Activated T-cell treated with anti-CD3 and anti-CD28 coated beads, Interleukin-2, amount 50 U/mL, for 24 hours (primary cell): Measurements from ENCODE around the gene MGST3.
"Not testable (repeated sequence)": the region's sequence is repeated elsewhere in the genome, so short reads cannot be mapped to it uniquely, and the experiment has no call there.

ENCODE experiments used
- DNase-seq: peaks from one replicate; pipeline ENCODE4 v3.0.0-alpha.2; 2020
- H3K27ac Mint-ChIP-seq: 2 replicates; pipeline ENCODE4 v1.8.0; 2020; ENCODE audit warnings: mild to moderate bottlenecking, mixed read lengths
- H3K27me3 Mint-ChIP-seq: 2 replicates; pipeline ENCODE4 v1.8.0; 2020; ENCODE audit warnings: mixed read lengths
- H3K36me3 Mint-ChIP-seq: 2 replicates; pipeline ENCODE4 v1.8.0; 2020; ENCODE audit warnings: low read depth, mixed read lengths
- H3K4me1 Mint-ChIP-seq: 2 replicates; pipeline ENCODE4 v1.8.0; 2020; ENCODE audit warnings: low read depth, mixed read lengths
- H3K4me3 Mint-ChIP-seq: 2 replicates; pipeline ENCODE4 v1.8.0; 2020; ENCODE audit warnings: mild to moderate bottlenecking, moderate library complexity, mixed read lengths
- H3K9me3 Mint-ChIP-seq: 2 replicates; pipeline ENCODE4 v1.8.0; 2020; ENCODE audit warnings: mixed read lengths

Gene MGST3

DNA sequence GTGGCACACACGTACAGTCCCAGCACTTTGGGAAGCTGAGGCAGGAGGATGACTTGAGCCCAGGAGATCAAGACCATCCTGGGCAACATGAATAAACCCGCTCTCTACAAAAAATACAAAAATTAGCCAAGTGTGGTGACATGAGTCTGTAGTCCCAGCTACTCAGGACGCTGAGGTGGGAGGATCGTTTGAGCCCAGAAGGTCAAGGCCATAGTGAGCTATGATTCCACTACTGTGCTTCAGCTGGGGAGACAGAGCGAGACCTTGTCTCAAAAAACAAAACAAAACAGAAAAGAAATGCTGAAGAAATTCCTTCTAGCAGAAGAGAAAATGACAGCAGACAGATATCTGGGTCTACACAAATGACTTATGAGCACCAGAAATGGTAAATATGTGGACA, 57.0 kb downstream of the MGST3 start:
- peaks cover 2% of the 10 kb centered on the region for H3K9me3 Mint-ChIP-seq
- H3K4me3 Mint-ChIP-seq, result no peak overlapping the region
- no peaks in the 10 kb centered on the region for H3K27me3 Mint-ChIP-seq

DNA sequence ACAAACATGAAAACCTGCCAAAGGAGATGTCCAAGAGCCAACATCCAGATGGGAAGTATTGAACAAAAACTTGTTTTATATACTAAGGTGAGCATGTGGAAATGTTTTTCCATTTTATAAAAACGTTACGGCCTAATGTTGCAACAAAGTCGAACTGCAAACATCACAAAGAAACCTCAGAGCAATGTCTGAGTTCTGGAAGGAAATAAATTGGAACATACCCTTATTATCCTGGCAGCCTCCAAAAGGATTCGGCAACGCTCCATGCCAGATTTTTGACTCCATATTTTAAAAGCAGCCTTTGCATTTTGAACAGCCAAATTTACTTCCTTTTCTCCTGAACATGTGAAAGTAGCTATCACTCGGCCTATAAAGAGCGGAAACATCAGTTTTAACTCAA, 64.0 kb downstream of the MGST3 start:
- DNase-seq, result no peak
- H3K4me1 Mint-ChIP-seq, result peaks cover 55% of the 10 kb centered on the region
- H3K4me3 Mint-ChIP-seq, result no peak overlapping the region
- H3K27ac Mint-ChIP-seq, result no peak overlapping the region
- H3K9me3 Mint-ChIP-seq, result no peaks in the 10 kb centered on the region
- H3K36me3 Mint-ChIP-seq, result peaks cover 65% of the 10 kb centered on the region
- no peaks in the 10 kb centered on the region for H3K27me3 Mint-ChIP-seq

More for the DNA sequence above, 57.0 kb downstream of the MGST3 start:
- Mint-ChIP-seq H3K4me1 (peaks cover 57% of the 10 kb centered on the region), H3K36me3 (peaks cover 87% of the 10 kb centered on the region), H3K27ac (peak overlapping the region; percentile 44)
- DNase-seq, result no peak

DNA sequence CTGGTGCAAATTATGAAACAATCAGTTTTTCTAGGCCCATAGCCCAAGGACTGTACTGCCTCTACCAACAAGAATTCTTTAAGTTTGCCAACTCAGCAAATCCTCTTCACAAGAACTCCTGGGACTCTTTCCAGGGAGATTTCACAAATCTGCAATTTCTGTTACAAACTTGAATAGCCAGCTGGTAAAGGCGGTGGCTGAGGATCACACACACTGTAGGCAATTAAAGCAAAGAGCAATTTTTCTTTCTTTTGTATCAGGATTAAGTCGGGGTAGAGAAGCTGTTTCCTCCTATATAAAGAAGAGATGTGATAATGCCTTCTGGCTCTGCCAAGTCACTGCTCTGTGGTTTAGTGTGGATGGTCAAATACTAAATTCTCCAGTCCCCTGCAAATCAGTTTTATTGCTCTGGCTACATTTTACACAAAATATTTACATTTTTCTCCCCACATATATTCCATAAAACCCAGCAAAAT, 65.6 kb downstream of the MGST3 start:
- DNase-seq, result no peak
- peaks cover 46% of the 10 kb centered on the region for H3K4me1 Mint-ChIP-seq
- peaks cover 51% of the 10 kb centered on the region for H3K36me3 Mint-ChIP-seq
- H3K27me3 Mint-ChIP-seq, result no peaks in the 10 kb centered on the region
- H3K27ac Mint-ChIP-seq, result peak overlapping the region; percentile 72
- no peaks in the 10 kb centered on the region for H3K9me3 Mint-ChIP-seq
- H3K4me3 Mint-ChIP-seq, result peak overlapping the region; percentile 99

GRCh38 chr1:165697491-165697880, 66.5 kb downstream of the MGST3 start:
- no peaks in the 10 kb centered on the region for H3K9me3 Mint-ChIP-seq
- H3K27ac Mint-ChIP-seq, result peak overlapping the region; percentile 99
- peak overlapping the region; percentile 99 for H3K4me3 Mint-ChIP-seq
- H3K27me3 Mint-ChIP-seq, result no peaks in the 10 kb centered on the region
- no peak for DNase-seq
- H3K36me3 Mint-ChIP-seq, result peaks cover 42% of the 10 kb centered on the region
- peaks cover 40% of the 10 kb centered on the region for H3K4me1 Mint-ChIP-seq

GRCh38 chr1:165697881-165698760, 67.1 kb downstream of the MGST3 start, which contains the start of gene ALDH9A1:
TSS of gene ALDH9A1 (minus strand) at chr1:165698562. CDS start at chr1:165698558, 4 bp downstream.
- Mint-ChIP-seq H3K27me3 (no peaks in the 10 kb centered on the region), H3K4me3 (peak within 1 kb of the TSS; percentile 99), H3K4me1 (peaks cover 38% of the 10 kb centered on the region), H3K36me3 (peaks cover 38% of the 10 kb centered on the region), H3K27ac (peak within 1 kb of the TSS; percentile 99), H3K9me3 (no peaks in the 10 kb centered on the region)
- DNase-seq, result peak; percentile 92

GRCh38 chr1:165698761-165699052, 67.7 kb downstream of the MGST3 start:
- peak overlapping the region; percentile 99 for H3K27ac Mint-ChIP-seq

GRCh38 chr1:165699577-165699976, 68.5 kb downstream of the MGST3 start:
- DNase-seq, result no peak
- Mint-ChIP-seq H3K36me3 (peaks cover 25% of the 10 kb centered on the region), H3K9me3 (no peaks in the 10 kb centered on the region), H3K27ac (peak overlapping the region; percentile 35), H3K4me3 (peak overlapping the region; percentile 99), H3K27me3 (no peaks in the 10 kb centered on the region), H3K4me1 (peaks cover 38% of the 10 kb centered on the region)

More at GRCh38 chr1:165698761-165699052, 67.7 kb downstream of the MGST3 start:
- H3K9me3 Mint-ChIP-seq, result no peaks in the 10 kb centered on the region
- no peaks in the 10 kb centered on the region for H3K27me3 Mint-ChIP-seq
- H3K4me3 Mint-ChIP-seq, result peak overlapping the region; percentile 99
- no peak for DNase-seq
- H3K36me3 Mint-ChIP-seq, result peaks cover 32% of the 10 kb centered on the region
- peaks cover 38% of the 10 kb centered on the region for H3K4me1 Mint-ChIP-seq

DNA sequence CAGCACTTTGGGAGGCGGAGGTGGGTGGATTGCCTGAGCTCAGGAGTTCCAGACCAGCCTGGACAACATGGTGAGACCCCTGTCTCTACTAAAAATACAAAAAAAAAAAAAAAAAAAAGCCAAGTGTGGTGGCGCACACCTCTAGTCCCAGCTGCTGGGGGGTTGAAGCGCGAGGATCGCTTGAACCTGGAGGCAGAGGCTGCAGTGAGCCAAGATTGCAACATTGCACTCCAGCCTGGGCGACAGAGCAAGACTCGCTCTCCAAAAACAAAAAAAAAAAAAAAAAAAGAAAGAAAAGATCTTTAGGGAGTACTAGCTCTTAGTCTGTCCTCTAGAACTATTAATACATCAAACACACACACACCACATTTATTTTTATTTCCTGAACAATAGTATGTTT, 70.9 kb downstream of the MGST3 start:
- DNase-seq, H3K27me3 Mint-ChIP-seq, H3K4me3 Mint-ChIP-seq, H3K9me3 Mint-ChIP-seq, H3K27ac Mint-ChIP-seq, H3K36me3 Mint-ChIP-seq: not testable (repeated sequence)
- H3K4me1 Mint-ChIP-seq, result peaks cover 21% of the 10 kb centered on the region

GRCh38 chr1:165703648-165704047, 72.6 kb downstream of the MGST3 start:
- H3K9me3 Mint-ChIP-seq, result no peaks in the 10 kb centered on the region
- peaks cover 2% of the 10 kb centered on the region for H3K27me3 Mint-ChIP-seq
- peaks cover 13% of the 10 kb centered on the region for H3K4me1 Mint-ChIP-seq
- no peak overlapping the region for H3K4me3 Mint-ChIP-seq
- H3K36me3 Mint-ChIP-seq, result no peaks in the 10 kb centered on the region
- no peak overlapping the region for H3K27ac Mint-ChIP-seq
- no peak for DNase-seq
